HL-60 (cell line): ENCODE measurements around the gene DPP6.

Source experiments
- DNase-seq, 2 experiments: peaks; one replicate each; pipeline ENCODE4 v3.0.0-alpha.2; 2010 to 2020; ENCODE audit warnings: low read depth in 1 of 2, low spot score in 1 of 2
- H3K27ac ChIP-seq: fragments of 250-450 bp; sonication (Bioruptor Pico); replicated peaks from 2 replicates; pipeline ENCODE4 v1.5.1; 2020; ENCODE audit warnings: mild to moderate bottlenecking, moderate library complexity
- H3K27me3 ChIP-seq: fragments of 250-450 bp; sonication (Bioruptor Pico); 2 replicates; pipeline ENCODE4 v1.5.1; 2021; ENCODE audit warnings: mild to moderate bottlenecking, moderate library complexity; ENCODE audit not compliant: insufficient read depth, poor library complexity, severe bottlenecking
- H3K4me3 ChIP-seq: replicated peaks from 2 replicates; pipeline ENCODE4 v1.5.1; 2011; ENCODE audit warnings: mild to moderate bottlenecking, control low read depth, low read length; ENCODE audit not compliant: insufficient read depth
- CTCF ChIP-seq: IDR thresholded peaks from one replicate; pipeline ENCODE4 v1.5.1; 2011; ENCODE audit warnings: low read length, control low read depth, inconsistent platforms; ENCODE audit not compliant: insufficient read depth
- GABPA ChIP-seq: IDR thresholded peaks from 2 replicates; pipeline ENCODE4 v1.6.1; 2012; ENCODE audit warnings: low read depth
- POLR2AphosphoS5 ChIP-seq: IDR thresholded peaks from 2 replicates; pipeline ENCODE4 v1.6.1; 2012; ENCODE audit warnings: low read depth
- SPI1 ChIP-seq: IDR thresholded peaks from 2 replicates; pipeline ENCODE4 v1.6.1; 2012; ENCODE audit warnings: low read depth, mild to moderate bottlenecking, borderline replicate concordance
- TF ChIP-seq, protein P1 (sequence below): IDR thresholded peaks from 2 replicates; pipeline ENCODE4 v1.6.1; 2012; ENCODE audit warnings: low read depth; ENCODE audit not compliant: insufficient replicate concordance

The DPP6 gene

GRCh38 chr7:154610903-154611302 lies 558.7 kb downstream of the DPP6 start:
- no peak for TF ChIP-seq SPI1
- TF ChIP-seq GABPA = no peak
- TF ChIP-seq, protein P1, sequence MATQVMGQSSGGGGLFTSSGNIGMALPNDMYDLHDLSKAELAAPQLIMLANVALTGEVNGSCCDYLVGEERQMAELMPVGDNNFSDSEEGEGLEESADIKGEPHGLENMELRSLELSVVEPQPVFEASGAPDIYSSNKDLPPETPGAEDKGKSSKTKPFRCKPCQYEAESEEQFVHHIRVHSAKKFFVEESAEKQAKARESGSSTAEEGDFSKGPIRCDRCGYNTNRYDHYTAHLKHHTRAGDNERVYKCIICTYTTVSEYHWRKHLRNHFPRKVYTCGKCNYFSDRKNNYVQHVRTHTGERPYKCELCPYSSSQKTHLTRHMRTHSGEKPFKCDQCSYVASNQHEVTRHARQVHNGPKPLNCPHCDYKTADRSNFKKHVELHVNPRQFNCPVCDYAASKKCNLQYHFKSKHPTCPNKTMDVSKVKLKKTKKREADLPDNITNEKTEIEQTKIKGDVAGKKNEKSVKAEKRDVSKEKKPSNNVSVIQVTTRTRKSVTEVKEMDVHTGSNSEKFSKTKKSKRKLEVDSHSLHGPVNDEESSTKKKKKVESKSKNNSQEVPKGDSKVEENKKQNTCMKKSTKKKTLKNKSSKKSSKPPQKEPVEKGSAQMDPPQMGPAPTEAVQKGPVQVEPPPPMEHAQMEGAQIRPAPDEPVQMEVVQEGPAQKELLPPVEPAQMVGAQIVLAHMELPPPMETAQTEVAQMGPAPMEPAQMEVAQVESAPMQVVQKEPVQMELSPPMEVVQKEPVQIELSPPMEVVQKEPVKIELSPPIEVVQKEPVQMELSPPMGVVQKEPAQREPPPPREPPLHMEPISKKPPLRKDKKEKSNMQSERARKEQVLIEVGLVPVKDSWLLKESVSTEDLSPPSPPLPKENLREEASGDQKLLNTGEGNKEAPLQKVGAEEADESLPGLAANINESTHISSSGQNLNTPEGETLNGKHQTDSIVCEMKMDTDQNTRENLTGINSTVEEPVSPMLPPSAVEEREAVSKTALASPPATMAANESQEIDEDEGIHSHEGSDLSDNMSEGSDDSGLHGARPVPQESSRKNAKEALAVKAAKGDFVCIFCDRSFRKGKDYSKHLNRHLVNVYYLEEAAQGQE = no peak
- TF ChIP-seq CTCF = no peak
- TF ChIP-seq POLR2AphosphoS5 = no peak
- DNase-seq = no peak
- no peak overlapping the region for H3K4me3 ChIP-seq
- no peak overlapping the region for H3K27ac ChIP-seq
- no peaks in the 10 kb centered on the region for H3K27me3 ChIP-seq

GRCh38 chr7:154613811-154614210 lies 561.6 kb downstream of the DPP6 start:
- Histone ChIP-seq H3K27me3 (no peaks in the 10 kb centered on the region), H3K4me3 (no peak overlapping the region), H3K27ac (no peak overlapping the region)
- TF ChIP-seq SPI1 = no peak
- TF ChIP-seq, protein P1 = no peak
- TF ChIP-seq CTCF = no peak
- no peak for TF ChIP-seq POLR2AphosphoS5
- TF ChIP-seq GABPA = no peak
- no peak for DNase-seq

- TF ChIP-seq CTCF (no peak), SPI1 (no peak), POLR2AphosphoS5 (no peak), GABPA (no peak)
- TF ChIP-seq, protein P1 = no peak
- no peaks in the 10 kb centered on the region for H3K27me3 ChIP-seq
- H3K27ac ChIP-seq = no peak overlapping the region
- no peak overlapping the region for H3K4me3 ChIP-seq
- DNase-seq = no peak
Measured at GRCh38 chr7:154620141-154620755, 568.0 kb downstream of the DPP6 start.
